Measurements from ENCODE around the gene SYTL5. TPM values are rescaled to one million over a fixed set of nuclear protein-coding genes. Genes with fewer than 3 reads are reported as not detected.
"Not testable (repeated sequence)": the region's sequence is repeated elsewhere in the genome, so short reads cannot be mapped to it uniquely, and the experiment has no call there.

Gene SYTL5
- total RNA-seq, 3 donors from 2014 or later, result 0.80 to 10.0 (median 3.9) TPM

GRCh38 chrX:37975421-37975820 lies 30.9 kb upstream of the SYTL5 start:
- intact Hi-C loops (cut with DNase I; ENCODE audit: low total_unique reads), result no loop called here
- TF ChIP-seq POLR2AphosphoS5 (IDR thresholded peaks at IDR 0.05), result no peak
- no peak for TF ChIP-seq CTCF (IDR thresholded peaks at IDR 0.05)
- TF ChIP-seq POLR2A (IDR thresholded peaks at IDR 0.05), result no peak
- peaks cover 0 to 34% of the 10 kb centered on the region in 2 donors for H3K27me3 ChIP-seq

GRCh38 chrX:37976153-37976552 lies 30.2 kb upstream of the SYTL5 start:
- H3K36me3 ChIP-seq, result no peaks in the 10 kb centered on the region
- no peaks in the 10 kb centered on the region for H3K9me3 ChIP-seq
- no peak overlapping the region for H3K27ac ChIP-seq
- intact Hi-C loops (cut with DNase I; ENCODE audit: low total_unique reads), result no loop called here
- TF ChIP-seq POLR2AphosphoS5 (IDR thresholded peaks at IDR 0.05), result no peak
- no peak for TF ChIP-seq POLR2A (IDR thresholded peaks at IDR 0.05)
- no peak for TF ChIP-seq CTCF (IDR thresholded peaks at IDR 0.05)
- no peak for DNase-seq (ENCODE audit: low spot score in 2 of 2)
- H3K4me3 ChIP-seq, result no peak overlapping the region
- no peaks in the 10 kb centered on the region for H3K4me1 ChIP-seq
- H3K27me3 ChIP-seq, result peaks cover 0 to 40% of the 10 kb centered on the region in 2 donors

More at GRCh38 chrX:37975421-37975820, 30.9 kb upstream of the SYTL5 start:
- no peaks in the 10 kb centered on the region for H3K36me3 ChIP-seq
- H3K9me3 ChIP-seq, result no peaks in the 10 kb centered on the region
- no peaks in the 10 kb centered on the region for H3K4me1 ChIP-seq
- H3K4me3 ChIP-seq, result no peak overlapping the region
- no peak for DNase-seq (ENCODE audit: low spot score in 2 of 2)
- no peak overlapping the region for H3K27ac ChIP-seq

- H3K4me1 ChIP-seq, result no peaks in the 10 kb centered on the region
- H3K4me3 ChIP-seq, result no peak overlapping the region
- H3K9me3 ChIP-seq, result peaks cover 0 to 4% of the 10 kb centered on the region in 2 donors
- peaks cover 0 to 13% of the 10 kb centered on the region in 2 donors for H3K27me3 ChIP-seq
- DNase-seq (ENCODE audit: low spot score in 2 of 2), result no peak
- intact Hi-C loops (cut with DNase I; ENCODE audit: low total_unique reads), result no loop called here
- H3K36me3 ChIP-seq, result no peaks in the 10 kb centered on the region
- no peak for TF ChIP-seq CTCF (IDR thresholded peaks at IDR 0.05)
- no peak for TF ChIP-seq POLR2A (IDR thresholded peaks at IDR 0.05)
- TF ChIP-seq POLR2AphosphoS5 (IDR thresholded peaks at IDR 0.05), result no peak
- H3K27ac ChIP-seq, result no peak overlapping the region
Measured at GRCh38 chrX:37984880-37985279, 21.5 kb upstream of the SYTL5 start.

GRCh38 chrX:37986893-37987292 lies 19.5 kb upstream of the SYTL5 start:
- no peak for TF ChIP-seq POLR2A (IDR thresholded peaks at IDR 0.05)
- TF ChIP-seq CTCF (IDR thresholded peaks at IDR 0.05), result no peak
- no peak for TF ChIP-seq POLR2AphosphoS5 (IDR thresholded peaks at IDR 0.05)
- no peak overlapping the region for H3K4me3 ChIP-seq
- peaks cover 0 to 9% of the 10 kb centered on the region in 2 donors for H3K27me3 ChIP-seq
- no peak for DNase-seq (ENCODE audit: low spot score in 2 of 2)
- no peaks in the 10 kb centered on the region for H3K36me3 ChIP-seq
- H3K27ac ChIP-seq, result no peak overlapping the region
- intact Hi-C loops (cut with DNase I; ENCODE audit: low total_unique reads), result no loop called here
- peaks cover 0 to 4% of the 10 kb centered on the region in 2 donors for H3K9me3 ChIP-seq
- no peaks in the 10 kb centered on the region for H3K4me1 ChIP-seq

- no peaks in the 10 kb centered on the region for H3K36me3 ChIP-seq
- H3K27ac ChIP-seq, result no peak overlapping the region
- H3K27me3 ChIP-seq, result peaks cover 0 to 20% of the 10 kb centered on the region in 2 donors
- TF ChIP-seq POLR2A (IDR thresholded peaks at IDR 0.05), result no peak
- no peak for TF ChIP-seq CTCF (IDR thresholded peaks at IDR 0.05)
- TF ChIP-seq POLR2AphosphoS5 (IDR thresholded peaks at IDR 0.05), result no peak
- no peak overlapping the region for H3K4me3 ChIP-seq
- no peaks in the 10 kb centered on the region for H3K9me3 ChIP-seq
- H3K4me1 ChIP-seq, result no peaks in the 10 kb centered on the region
- no peak for DNase-seq (ENCODE audit: low spot score in 2 of 2)
- intact Hi-C loops (cut with DNase I; ENCODE audit: low total_unique reads), result no loop called here
Measured at GRCh38 chrX:37989304-37989703, 17.0 kb upstream of the SYTL5 start.

GRCh38 chrX:37991303-37991702 lies 15.1 kb upstream of the SYTL5 start:
- H3K9me3 ChIP-seq; H3K4me1 ChIP-seq; H3K27ac ChIP-seq; DNase-seq (ENCODE audit: low spot score in 2 of 2); intact Hi-C loops (cut with DNase I; ENCODE audit: low total_unique reads); H3K36me3 ChIP-seq; H3K4me3 ChIP-seq: not testable (repeated sequence)
- H3K27me3 ChIP-seq, result peaks cover 0 to 25% of the 10 kb centered on the region in 2 donors
